GM23338 (cell line): ENCODE data around the gene SLC37A4. TPM values are rescaled to one million over a fixed set of nuclear protein-coding genes. Genes with fewer than 3 reads are reported as not detected.

Source experiments
- ATAC-seq: fragments of 200-7000 bp; cut with Tn5 transposase; 3 replicates; pipeline ENCODE4 v1.9.1; 2020
- DNase-seq: peaks from one replicate; pipeline ENCODE4 v3.0.0-alpha.2; 2015; ENCODE audit warnings: low spot score
- H2AFZ ChIP-seq: fragments of 200-600 bp; sonication (generic); 2 replicates; pipeline ENCODE4 v1.8.0; 2016; ENCODE audit warnings: antibody characterized with exemption, mild to moderate bottlenecking, moderate library complexity
- H3F3A ChIP-seq: fragments of 200-600 bp; sonication (generic); replicated peaks from 2 replicates; pipeline ENCODE4 v1.8.0; 2017; ENCODE audit warnings: antibody characterized with exemption, mixed run types, low read depth
- H3K27ac ChIP-seq: fragments of 200-600 bp; sonication (generic); 2 replicates; pipeline ENCODE4 v1.6.1; 2016; ENCODE audit warnings: low read depth
- H3K27me3 ChIP-seq: fragments of 200-600 bp; sonication (generic); 2 replicates; pipeline ENCODE4 v1.8.0; 2016; ENCODE audit warnings: mild to moderate bottlenecking, mixed run types, moderate library complexity; ENCODE audit not compliant: insufficient read depth
- H3K36me3 ChIP-seq: fragments of 200-600 bp; sonication (generic); 2 replicates; pipeline ENCODE4 v1.8.0; 2016; ENCODE audit warnings: mild to moderate bottlenecking; ENCODE audit not compliant: insufficient read depth
- H3K4me1 ChIP-seq: fragments of 200-600 bp; sonication (generic); 2 replicates; pipeline ENCODE4 v1.8.0; 2016; ENCODE audit warnings: mild to moderate bottlenecking, moderate library complexity; ENCODE audit not compliant: insufficient read depth
- H3K4me2 ChIP-seq: fragments of 200-600 bp; sonication (generic); 2 replicates; pipeline ENCODE4 v1.7.1; 2017; ENCODE audit warnings: mixed run types
- H3K4me3 ChIP-seq: fragments of 200-600 bp; sonication (generic); 2 replicates; pipeline ENCODE4 v1.6.1; 2016; ENCODE audit warnings: mixed run types
- H3K79me2 ChIP-seq: fragments of 200-600 bp; sonication (generic); replicated peaks from 2 replicates; pipeline ENCODE4 v1.8.0; 2017; ENCODE audit warnings: mild to moderate bottlenecking; ENCODE audit not compliant: insufficient read depth
- H3K9me2 ChIP-seq: fragments of 200-600 bp; sonication (generic); 2 replicates; pipeline ENCODE4 v1.8.0; 2017; ENCODE audit not compliant: insufficient read depth
- H4K20me1 ChIP-seq: fragments of 200-600 bp; sonication (generic); replicated peaks from 2 replicates; pipeline ENCODE4 v1.8.0; 2017; ENCODE audit warnings: mild to moderate bottlenecking; ENCODE audit not compliant: insufficient read depth
- H3K27ac Mint-ChIP-seq: 2 replicates; pipeline ENCODE4 v1.8.0; 2020; ENCODE audit warnings: inconsistent platforms, mild to moderate bottlenecking, moderate library complexity, mixed read lengths
- H3K27me3 Mint-ChIP-seq: 3 replicates; pipeline ENCODE4 v1.8.0; 2022; ENCODE audit warnings: low read depth, mild to moderate bottlenecking, moderate library complexity, mixed read lengths, inconsistent platforms; ENCODE audit not compliant: insufficient read depth, poor library complexity
- H3K36me3 Mint-ChIP-seq: 3 replicates; pipeline ENCODE4 v1.8.0; 2021; ENCODE audit warnings: low read depth, mild to moderate bottlenecking, inconsistent platforms, moderate library complexity, mixed read lengths
- H3K4me1 Mint-ChIP-seq: 3 replicates; pipeline ENCODE4 v1.8.0; 2020; ENCODE audit warnings: mild to moderate bottlenecking, inconsistent platforms, mixed read lengths
- H3K4me3 Mint-ChIP-seq: 3 replicates; pipeline ENCODE4 v1.8.0; 2021; ENCODE audit warnings: moderate library complexity, mild to moderate bottlenecking, inconsistent platforms, mixed read lengths
- H3K9me3 Mint-ChIP-seq: 3 replicates; pipeline ENCODE4 v1.8.0; 2020; ENCODE audit warnings: moderate library complexity, mild to moderate bottlenecking, inconsistent platforms, mixed read lengths
- CREB1 ChIP-seq: fragments of 250-450 bp; sonication (Bioruptor Pico); IDR thresholded peaks from 2 replicates; pipeline ENCODE4 v1.5.0; 2020; ENCODE audit warnings: low read depth, mild to moderate bottlenecking, moderate library complexity
- EZH2 ChIP-seq: fragments of 200-600 bp; sonication (generic); IDR thresholded peaks from one replicate; pipeline ENCODE4 v1.8.0; 2017; ENCODE audit warnings: antibody characterized with exemption, mild to moderate bottlenecking, low read depth; ENCODE audit not compliant: unreplicated experiment
- JUNB ChIP-seq: IDR thresholded peaks from one replicate; pipeline ENCODE4 v1.6.1; 2016; ENCODE audit warnings: antibody characterized with exemption; ENCODE audit not compliant: unreplicated experiment
- NANOG ChIP-seq: IDR thresholded peaks from 2 replicates; pipeline ENCODE4 v1.6.1; 2016; ENCODE audit warnings: antibody characterized with exemption, borderline replicate concordance
- POLR2AphosphoS5 ChIP-seq: IDR thresholded peaks from 2 replicates; pipeline ENCODE4 v1.6.1; 2016; ENCODE audit warnings: antibody characterized with exemption, low read depth
- polyA plus RNA-seq: library from polyadenylated mRNA; unstranded; fragments of >200 nt; fragmentation: Nextera tagmentation; extraction: Ambion mirVana; gene quantifications from 2 replicates; pipeline ENCODE4 v1.2.1, GENCODE V29; 2016
- total RNA-seq: library from RNA; depleted of rRNA; stranded (reverse); fragments of >200 nt; shearing (Covaris generic); gene quantifications from 2 replicates; pipeline ENCODE4 v1.2.3, GENCODE V29; 2014
- TF ChIP-seq, protein P1 (sequence below): IDR thresholded peaks from one replicate; pipeline ENCODE4 v1.6.1; 2018; ENCODE audit warnings: antibody characterized with exemption; ENCODE audit not compliant: unreplicated experiment
- TF ChIP-seq, protein P2 (sequence below): IDR thresholded peaks from 2 replicates; pipeline ENCODE4 v1.6.1; 2016; ENCODE audit warnings: antibody characterized with exemption
- TF ChIP-seq, protein P3 (sequence below), 2 experiments: fragments of 200-600 bp in 1 of 2; sonication (generic) in 1 of 2; conservative IDR thresholded peaks; 2 replicates each; pipeline versions ENCODE4 v1.5.1 to v1.6.1; 2016 to 2017; ENCODE audit warnings: antibody characterized with exemption in 2 of 2, low read depth in 2 of 2, mild to moderate bottlenecking in 2 of 2, moderate library complexity in 1 of 2
- TF ChIP-seq, protein P4 (sequence below): fragments of 250-450 bp; sonication (Bioruptor Pico); IDR thresholded peaks from 2 replicates; pipeline ENCODE4 v1.5.0; 2020; ENCODE audit warnings: mild to moderate bottlenecking, moderate library complexity

SLC37A4 gene
- total and polyA plus RNA-seq, 2 experiments from 2014 or later = 23.4 to 56.4 TPM

DNA sequence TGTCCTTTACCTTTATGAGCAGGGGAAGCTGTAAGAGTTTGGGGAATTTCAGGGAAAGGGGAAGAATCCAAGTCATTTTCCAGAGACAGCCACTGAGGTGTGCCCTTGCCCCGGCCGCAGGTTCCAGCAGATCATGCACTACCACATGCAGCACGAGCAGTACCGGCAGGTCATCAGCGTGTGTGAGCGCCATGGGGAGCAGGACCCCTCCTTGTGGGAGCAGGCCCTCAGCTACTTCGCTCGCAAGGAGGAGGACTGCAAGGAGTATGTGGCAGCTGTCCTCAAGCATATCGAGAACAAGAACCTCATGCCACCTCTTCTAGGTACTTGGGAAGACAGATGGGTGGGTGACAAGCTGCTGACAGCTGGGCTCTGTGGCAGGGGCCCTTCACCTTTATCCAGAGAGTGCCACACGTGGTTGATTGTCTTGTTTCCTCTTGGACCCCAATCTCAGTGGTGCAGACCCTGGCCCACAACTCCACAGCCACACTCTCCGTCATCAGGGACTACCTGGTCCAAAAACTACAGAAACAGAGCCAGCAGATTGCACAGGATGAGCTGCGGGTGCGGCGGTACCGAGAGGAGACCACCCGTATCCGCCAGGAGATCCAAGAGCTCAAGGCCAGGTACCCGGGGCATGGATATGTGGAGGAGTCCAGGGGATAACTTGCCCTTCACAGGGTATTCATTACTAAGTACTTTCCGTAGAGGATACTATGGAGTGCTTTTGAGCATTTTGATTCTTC is 48.2 kb upstream of the SLC37A4 start (continued):
- TF ChIP-seq, protein P1, sequence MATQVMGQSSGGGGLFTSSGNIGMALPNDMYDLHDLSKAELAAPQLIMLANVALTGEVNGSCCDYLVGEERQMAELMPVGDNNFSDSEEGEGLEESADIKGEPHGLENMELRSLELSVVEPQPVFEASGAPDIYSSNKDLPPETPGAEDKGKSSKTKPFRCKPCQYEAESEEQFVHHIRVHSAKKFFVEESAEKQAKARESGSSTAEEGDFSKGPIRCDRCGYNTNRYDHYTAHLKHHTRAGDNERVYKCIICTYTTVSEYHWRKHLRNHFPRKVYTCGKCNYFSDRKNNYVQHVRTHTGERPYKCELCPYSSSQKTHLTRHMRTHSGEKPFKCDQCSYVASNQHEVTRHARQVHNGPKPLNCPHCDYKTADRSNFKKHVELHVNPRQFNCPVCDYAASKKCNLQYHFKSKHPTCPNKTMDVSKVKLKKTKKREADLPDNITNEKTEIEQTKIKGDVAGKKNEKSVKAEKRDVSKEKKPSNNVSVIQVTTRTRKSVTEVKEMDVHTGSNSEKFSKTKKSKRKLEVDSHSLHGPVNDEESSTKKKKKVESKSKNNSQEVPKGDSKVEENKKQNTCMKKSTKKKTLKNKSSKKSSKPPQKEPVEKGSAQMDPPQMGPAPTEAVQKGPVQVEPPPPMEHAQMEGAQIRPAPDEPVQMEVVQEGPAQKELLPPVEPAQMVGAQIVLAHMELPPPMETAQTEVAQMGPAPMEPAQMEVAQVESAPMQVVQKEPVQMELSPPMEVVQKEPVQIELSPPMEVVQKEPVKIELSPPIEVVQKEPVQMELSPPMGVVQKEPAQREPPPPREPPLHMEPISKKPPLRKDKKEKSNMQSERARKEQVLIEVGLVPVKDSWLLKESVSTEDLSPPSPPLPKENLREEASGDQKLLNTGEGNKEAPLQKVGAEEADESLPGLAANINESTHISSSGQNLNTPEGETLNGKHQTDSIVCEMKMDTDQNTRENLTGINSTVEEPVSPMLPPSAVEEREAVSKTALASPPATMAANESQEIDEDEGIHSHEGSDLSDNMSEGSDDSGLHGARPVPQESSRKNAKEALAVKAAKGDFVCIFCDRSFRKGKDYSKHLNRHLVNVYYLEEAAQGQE = no peak
- TF ChIP-seq JUNB = no peak
- no peak for TF ChIP-seq POLR2AphosphoS5
- no peak for TF ChIP-seq NANOG
- TF ChIP-seq, protein P2, sequence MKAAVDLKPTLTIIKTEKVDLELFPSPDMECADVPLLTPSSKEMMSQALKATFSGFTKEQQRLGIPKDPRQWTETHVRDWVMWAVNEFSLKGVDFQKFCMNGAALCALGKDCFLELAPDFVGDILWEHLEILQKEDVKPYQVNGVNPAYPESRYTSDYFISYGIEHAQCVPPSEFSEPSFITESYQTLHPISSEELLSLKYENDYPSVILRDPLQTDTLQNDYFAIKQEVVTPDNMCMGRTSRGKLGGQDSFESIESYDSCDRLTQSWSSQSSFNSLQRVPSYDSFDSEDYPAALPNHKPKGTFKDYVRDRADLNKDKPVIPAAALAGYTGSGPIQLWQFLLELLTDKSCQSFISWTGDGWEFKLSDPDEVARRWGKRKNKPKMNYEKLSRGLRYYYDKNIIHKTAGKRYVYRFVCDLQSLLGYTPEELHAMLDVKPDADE = no peak
- TF ChIP-seq, protein P3, sequence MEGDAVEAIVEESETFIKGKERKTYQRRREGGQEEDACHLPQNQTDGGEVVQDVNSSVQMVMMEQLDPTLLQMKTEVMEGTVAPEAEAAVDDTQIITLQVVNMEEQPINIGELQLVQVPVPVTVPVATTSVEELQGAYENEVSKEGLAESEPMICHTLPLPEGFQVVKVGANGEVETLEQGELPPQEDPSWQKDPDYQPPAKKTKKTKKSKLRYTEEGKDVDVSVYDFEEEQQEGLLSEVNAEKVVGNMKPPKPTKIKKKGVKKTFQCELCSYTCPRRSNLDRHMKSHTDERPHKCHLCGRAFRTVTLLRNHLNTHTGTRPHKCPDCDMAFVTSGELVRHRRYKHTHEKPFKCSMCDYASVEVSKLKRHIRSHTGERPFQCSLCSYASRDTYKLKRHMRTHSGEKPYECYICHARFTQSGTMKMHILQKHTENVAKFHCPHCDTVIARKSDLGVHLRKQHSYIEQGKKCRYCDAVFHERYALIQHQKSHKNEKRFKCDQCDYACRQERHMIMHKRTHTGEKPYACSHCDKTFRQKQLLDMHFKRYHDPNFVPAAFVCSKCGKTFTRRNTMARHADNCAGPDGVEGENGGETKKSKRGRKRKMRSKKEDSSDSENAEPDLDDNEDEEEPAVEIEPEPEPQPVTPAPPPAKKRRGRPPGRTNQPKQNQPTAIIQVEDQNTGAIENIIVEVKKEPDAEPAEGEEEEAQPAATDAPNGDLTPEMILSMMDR (conservative IDR thresholded peaks at IDR 0.05; ENCODE audit: low read depth in 2 of 2) = no peak
- TF ChIP-seq EZH2 = no peak

DNA sequence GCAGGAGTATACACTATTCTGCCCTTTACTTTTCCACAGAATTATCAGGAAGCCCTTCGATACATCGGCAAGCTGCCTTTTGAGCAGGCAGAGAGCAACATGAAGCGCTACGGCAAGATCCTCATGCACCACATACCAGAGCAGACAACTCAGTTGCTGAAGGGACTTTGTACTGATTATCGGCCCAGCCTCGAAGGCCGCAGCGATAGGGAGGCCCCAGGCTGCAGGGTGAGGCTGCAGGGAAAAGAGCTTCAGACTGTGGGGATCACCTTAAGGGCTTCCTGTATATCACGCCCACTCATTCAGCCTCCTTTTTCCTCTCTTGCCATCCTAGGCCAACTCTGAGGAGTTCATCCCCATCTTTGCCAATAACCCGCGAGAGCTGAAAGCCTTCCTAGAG is 47.2 kb upstream of the SLC37A4 start:
- H3K36me3 Mint-ChIP-seq = peaks cover 62% of the 10 kb centered on the region
- Histone ChIP-seq H3F3A (0 out of 2 replicates have a peak, but pooled peaks cover 3% of the 10 kb centered on the region), H3K27me3 (no peaks in the 10 kb centered on the region), H3K36me3 (peaks cover 21% of the 10 kb centered on the region), H3K27ac (no peak overlapping the region), H3K4me3 (no peak overlapping the region), H2AFZ (no peak overlapping the region), H4K20me1 (peaks cover 3% of the 10 kb centered on the region; the same call in 1 of the 2 replicates), H3K79me2 (no peaks in the 10 kb centered on the region), H3K9me2 (no peaks in the 10 kb centered on the region), H3K4me1 (no peaks in the 10 kb centered on the region), H3K4me2 (no peak overlapping the region)
- DNase-seq (no peak), ATAC-seq (no peak)
- no peak overlapping the region for H3K27ac Mint-ChIP-seq
- H3K4me3 Mint-ChIP-seq = no peak overlapping the region
- H3K4me1 Mint-ChIP-seq = no peaks in the 10 kb centered on the region; the same call in 2 of the 3 replicates
- H3K27me3 Mint-ChIP-seq = peaks cover 2% of the 10 kb centered on the region
- H3K9me3 Mint-ChIP-seq = no peaks in the 10 kb centered on the region
- TF ChIP-seq CREB1 (CRISPR knock-in tag) (no peak), JUNB (no peak)
- TF ChIP-seq, protein P4, sequence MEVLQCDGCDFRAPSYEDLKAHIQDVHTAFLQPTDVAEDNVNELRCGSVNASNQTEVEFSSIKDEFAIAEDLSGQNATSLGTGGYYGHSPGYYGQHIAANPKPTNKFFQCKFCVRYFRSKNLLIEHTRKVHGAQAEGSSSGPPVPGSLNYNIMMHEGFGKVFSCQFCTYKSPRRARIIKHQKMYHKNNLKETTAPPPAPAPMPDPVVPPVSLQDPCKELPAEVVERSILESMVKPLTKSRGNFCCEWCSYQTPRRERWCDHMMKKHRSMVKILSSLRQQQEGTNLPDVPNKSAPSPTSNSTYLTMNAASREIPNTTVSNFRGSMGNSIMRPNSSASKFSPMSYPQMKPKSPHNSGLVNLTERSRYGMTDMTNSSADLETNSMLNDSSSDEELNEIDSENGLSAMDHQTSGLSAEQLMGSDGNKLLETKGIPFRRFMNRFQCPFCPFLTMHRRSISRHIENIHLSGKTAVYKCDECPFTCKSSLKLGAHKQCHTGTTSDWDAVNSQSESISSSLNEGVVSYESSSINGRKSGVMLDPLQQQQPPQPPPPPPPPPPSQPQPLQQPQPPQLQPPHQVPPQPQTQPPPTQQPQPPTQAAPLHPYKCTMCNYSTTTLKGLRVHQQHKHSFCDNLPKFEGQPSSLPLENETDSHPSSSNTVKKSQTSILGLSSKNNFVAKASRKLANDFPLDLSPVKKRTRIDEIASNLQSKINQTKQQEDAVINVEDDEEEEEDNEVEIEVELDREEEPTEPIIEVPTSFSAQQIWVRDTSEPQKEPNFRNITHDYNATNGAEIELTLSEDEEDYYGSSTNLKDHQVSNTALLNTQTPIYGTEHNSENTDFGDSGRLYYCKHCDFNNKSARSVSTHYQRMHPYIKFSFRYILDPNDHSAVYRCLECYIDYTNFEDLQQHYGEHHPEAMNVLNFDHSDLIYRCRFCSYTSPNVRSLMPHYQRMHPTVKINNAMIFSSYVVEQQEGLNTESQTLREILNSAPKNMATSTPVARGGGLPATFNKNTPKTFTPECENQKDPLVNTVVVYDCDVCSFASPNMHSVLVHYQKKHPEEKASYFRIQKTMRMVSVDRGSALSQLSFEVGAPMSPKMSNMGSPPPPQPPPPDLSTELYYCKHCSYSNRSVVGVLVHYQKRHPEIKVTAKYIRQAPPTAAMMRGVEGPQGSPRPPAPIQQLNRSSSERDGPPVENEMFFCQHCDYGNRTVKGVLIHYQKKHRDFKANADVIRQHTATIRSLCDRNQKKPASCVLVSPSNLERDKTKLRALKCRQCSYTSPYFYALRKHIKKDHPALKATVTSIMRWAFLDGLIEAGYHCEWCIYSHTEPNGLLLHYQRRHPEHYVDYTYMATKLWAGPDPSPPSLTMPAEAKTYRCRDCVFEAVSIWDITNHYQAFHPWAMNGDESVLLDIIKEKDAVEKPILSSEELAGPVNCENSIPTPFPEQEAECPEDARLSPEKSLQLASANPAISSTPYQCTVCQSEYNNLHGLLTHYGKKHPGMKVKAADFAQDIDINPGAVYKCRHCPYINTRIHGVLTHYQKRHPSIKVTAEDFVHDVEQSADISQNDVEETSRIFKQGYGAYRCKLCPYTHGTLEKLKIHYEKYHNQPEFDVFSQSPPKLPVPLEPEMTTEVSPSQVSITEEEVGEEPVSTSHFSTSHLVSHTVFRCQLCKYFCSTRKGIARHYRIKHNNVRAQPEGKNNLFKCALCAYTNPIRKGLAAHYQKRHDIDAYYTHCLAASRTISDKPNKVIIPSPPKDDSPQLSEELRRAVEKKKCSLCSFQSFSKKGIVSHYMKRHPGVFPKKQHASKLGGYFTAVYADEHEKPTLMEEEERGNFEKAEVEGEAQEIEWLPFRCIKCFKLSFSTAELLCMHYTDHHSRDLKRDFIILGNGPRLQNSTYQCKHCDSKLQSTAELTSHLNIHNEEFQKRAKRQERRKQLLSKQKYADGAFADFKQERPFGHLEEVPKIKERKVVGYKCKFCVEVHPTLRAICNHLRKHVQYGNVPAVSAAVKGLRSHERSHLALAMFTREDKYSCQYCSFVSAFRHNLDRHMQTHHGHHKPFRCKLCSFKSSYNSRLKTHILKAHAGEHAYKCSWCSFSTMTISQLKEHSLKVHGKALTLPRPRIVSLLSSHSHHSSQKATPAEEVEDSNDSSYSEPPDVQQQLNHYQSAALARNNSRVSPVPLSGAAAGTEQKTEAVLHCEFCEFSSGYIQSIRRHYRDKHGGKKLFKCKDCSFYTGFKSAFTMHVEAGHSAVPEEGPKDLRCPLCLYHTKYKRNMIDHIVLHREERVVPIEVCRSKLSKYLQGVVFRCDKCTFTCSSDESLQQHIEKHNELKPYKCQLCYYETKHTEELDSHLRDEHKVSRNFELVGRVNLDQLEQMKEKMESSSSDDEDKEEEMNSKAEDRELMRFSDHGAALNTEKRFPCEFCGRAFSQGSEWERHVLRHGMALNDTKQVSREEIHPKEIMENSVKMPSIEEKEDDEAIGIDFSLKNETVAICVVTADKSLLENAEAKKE (CRISPR knock-in tag) = no peak
- TF ChIP-seq, protein P2 = no peak
